NCI-H2029 (cell line): Measurements from ENCODE around the gene SEMA3B.
"Not testable (repeated sequence)": the region's sequence is repeated elsewhere in the genome, so short reads cannot be mapped to it uniquely, and the experiment has no call there.

ENCODE experiments used
- DNase-seq: peaks from one replicate; lab custom pipeline; 2025; lab: John Stamatoyannopoulos, UW

The SEMA3B gene

DNA sequence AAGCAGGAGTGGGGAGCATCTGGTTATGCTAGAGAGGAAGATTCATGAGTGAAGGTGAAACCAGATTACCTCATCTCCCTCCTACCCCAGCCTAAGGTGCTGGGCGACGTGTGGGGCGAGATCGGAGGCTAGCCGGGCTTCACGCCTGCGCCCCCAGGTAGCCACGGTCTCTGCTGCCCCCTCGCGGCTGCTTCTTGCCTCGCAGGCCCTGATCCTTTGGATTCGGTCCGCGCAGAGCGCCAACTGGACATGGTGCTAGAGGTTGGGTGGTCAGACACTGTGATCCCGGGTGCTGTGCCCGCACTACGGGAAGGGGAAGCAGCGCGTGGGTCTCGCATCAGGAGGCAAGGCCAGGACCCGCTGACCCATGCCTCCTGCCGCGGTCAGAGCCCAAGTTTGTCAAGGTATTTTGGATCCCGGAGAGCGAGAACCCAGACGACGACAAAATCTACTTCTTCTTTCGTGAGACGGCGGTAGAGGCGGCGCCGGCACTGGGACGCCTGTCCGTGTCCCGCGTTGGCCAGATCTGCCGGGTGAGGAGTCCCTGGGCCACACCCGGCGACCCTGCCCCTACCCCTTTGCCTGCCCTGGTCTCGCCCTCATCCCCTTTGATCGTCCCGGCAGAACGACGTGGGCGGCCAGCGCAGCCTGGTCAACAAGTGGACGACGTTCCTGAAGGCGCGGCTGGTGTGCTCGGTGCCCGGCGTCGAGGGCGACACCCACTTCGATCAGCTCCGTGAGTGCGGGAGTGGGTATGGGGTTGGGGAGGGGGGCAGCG lies 4.2 kb downstream of the SEMA3B start:
- peak; percentile 34 for DNase-seq

DNA sequence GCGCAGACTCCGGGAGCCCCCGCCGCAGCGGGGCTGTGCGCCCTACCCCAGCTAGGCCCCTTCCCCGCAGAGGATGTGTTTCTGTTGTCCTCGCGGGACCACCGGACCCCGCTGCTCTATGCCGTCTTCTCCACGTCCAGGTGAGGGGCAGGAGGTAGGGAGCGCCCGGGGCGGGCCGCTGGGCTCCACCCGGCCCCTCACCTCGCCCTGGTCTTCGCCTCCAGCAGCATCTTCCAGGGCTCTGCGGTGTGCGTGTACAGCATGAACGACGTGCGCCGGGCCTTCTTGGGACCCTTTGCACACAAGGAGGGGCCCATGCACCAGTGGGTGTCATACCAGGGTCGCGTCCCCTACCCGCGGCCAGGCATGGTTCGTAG lies 4.7 kb downstream of the SEMA3B start:
- DNase-seq, result no peak

- peak; percentile 28 for DNase-seq
Observed at GRCh38 chr3:50274371-50275104, 5.6 kb downstream of the SEMA3B start.

GRCh38 chr3:50275141-50275995 lies 6.4 kb downstream of the SEMA3B start:
- no peak for DNase-seq

DNA sequence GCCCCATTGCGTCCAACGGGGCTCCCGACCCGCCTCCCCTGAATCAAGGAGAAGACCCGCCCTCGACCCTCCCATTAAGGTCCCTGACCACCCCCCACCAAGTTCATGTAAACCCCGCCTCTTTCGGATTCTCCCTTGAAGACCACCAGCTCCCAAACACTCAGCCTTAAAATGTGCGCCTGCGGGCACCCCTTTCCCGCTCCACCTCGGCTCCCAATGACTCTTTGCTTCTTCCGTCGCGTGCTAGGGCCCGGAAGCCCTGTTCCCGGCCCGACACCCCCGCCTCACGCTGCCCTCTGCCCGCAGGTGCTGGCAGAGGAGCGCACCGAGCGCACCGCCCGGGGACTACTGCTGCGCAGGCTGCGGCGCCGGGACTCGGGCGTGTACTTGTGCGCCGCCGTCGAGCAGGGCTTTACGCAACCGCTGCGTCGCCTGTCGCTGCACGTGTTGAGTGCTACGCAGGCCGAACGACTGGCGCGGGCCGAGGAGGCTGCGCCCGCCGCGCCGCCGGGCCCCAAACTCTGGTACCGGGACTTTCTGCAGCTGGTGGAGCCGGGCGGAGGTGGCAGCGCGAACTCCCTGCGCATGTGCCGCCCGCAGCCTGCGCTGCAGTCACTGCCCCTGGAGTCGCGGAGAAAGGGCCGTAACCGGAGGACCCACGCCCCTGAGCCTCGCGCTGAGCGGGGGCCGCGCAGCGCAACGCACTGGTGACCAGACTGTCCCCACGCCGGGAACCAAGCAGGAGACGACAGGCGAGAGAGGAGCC lies 7.2 kb downstream of the SEMA3B start:
- DNase-seq, result no peak

- DNase-seq, result no peak
Observed at GRCh38 chr3:50276762-50277101, 7.8 kb downstream of the SEMA3B start.

GRCh38 chr3:50278123-50278879 lies 9.4 kb downstream of the SEMA3B start:
- no peak for DNase-seq

- DNase-seq, result no peak
Observed at GRCh38 chr3:50278880-50279224, 9.9 kb downstream of the SEMA3B start, which contains the start of gene LSMEM2. TSS of gene LSMEM2 (plus strand) at chr3:50279087. CDS start at chr3:50279114, 27 bp downstream.

- DNase-seq, result no peak
Observed at GRCh38 chr3:50279255-50280016, 10.5 kb downstream of the SEMA3B start.

GRCh38 chr3:50284121-50284520 lies 15.2 kb downstream of the SEMA3B start:
- not testable (repeated sequence) for DNase-seq

GRCh38 chr3:50286322-50287227 lies 17.6 kb downstream of the SEMA3B start:
- no peak for DNase-seq

DNA sequence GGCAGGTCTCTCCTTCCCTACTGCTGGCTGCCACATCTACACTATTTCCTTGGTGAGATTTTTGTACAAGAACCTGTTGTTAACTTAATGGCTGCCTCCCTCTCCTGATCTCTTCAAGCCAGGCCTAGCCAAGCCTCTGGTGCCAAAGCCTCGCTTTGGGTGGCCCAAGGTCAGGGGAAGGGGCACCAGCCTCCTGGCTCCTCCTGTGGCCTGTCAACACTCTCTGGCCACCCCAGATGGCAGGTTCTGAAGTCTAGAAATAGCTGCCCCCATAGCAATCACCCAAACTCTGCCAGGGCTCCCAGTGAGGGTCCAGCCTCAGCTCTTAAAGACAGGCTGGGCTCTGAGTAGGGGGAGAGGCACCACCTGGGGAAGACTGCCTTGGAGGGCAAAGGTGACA lies 18.3 kb downstream of the SEMA3B start:
- DNase-seq, result no peak

GRCh38 chr3:50288387-50289007 lies 19.6 kb downstream of the SEMA3B start:
- no peak for DNase-seq

- DNase-seq, result no peak
Observed at GRCh38 chr3:50289130-50289529, 20.2 kb downstream of the SEMA3B start.

DNA sequence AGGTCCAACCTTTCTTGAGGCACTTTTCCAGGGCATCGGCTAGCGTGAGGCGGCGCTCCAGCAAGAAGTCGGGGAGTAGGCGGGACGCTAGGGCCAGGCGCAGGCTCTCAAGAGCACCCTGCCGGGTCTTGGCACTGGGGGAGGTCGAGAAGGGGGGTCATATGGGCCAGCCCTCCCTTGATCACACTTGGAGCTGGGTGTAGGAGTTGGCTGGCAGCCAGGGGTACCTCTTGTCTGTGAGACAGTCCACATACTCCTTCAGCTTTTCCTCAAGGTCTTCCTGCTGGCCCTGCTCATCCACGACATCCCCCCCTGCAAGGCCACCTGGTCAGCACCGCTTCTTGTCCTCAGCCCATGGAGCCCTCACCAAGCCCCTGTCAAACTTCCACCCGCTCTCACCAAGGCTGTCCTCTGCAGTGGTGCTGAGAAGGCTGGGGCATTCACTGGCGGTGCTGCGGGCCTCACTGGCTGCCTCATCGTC lies 21.3 kb downstream of the SEMA3B start:
- no peak for DNase-seq

- peak; percentile 86 for DNase-seq
Observed at GRCh38 chr3:50292159-50293078, 23.5 kb downstream of the SEMA3B start, which contains the start of gene IFRD2. TSS of gene IFRD2 (minus strand) at chr3:50292429. CDS start at chr3:50292274, 155 bp downstream.

- no peak for DNase-seq
Observed at GRCh38 chr3:50293079-50293801, 24.3 kb downstream of the SEMA3B start.
